Lower leg skin (tissue), 4 donors: ENCODE measurements around the gene INHBE. TPM values are rescaled to one million over a fixed set of nuclear protein-coding genes. Genes with fewer than 3 reads are reported as not detected.
"Not testable (repeated sequence)": the region's sequence is repeated elsewhere in the genome, so short reads cannot be mapped to it uniquely, and the experiment has no call there.

Experiments used
- DNase-seq, 2 donors: peaks; one replicate each; pipeline ENCODE4 v3.0.0-alpha.2; 2019; ENCODE audit warnings: low spot score in 2 of 2
- H3K4me3 ChIP-seq: fragments of 200-600 bp; sonication (generic); 2 replicates; pipeline ENCODE4 v1.5.1; 2017; ENCODE audit warnings: mild to moderate bottlenecking, low read depth; ENCODE audit not compliant: poor library complexity, severe bottlenecking
- POLR2A ChIP-seq, 2 donors: fragments of 450-650 bp; IDR thresholded peaks; one replicate each; pipeline ENCODE4 v1.6.1; 2016 to 2017; ENCODE audit warnings: antibody characterized with exemption in 2 of 2, mild to moderate bottlenecking in 1 of 2, moderate library complexity in 1 of 2
- WGBS, 2 donors: methylation state at CpG; one replicate each; pipeline ENCODE4 v1.1.5; 2018; 5-methylcytosine and 5-hydroxymethylcytosine counted together
- intact Hi-C: fragments of 100-400 bp; cut with DNase I; formaldehyde crosslinking; loops from one replicate; pipeline ENCODE4 v1.15.0; 2023; ENCODE audit warnings: low total_unique reads
- total RNA-seq, 4 donors: library from RNA; depleted of rRNA; stranded (reverse); fragments of >200 nt; gene quantifications; one replicate each; pipeline ENCODE4 v1.1.0, GENCODE V29; 2016
- TF ChIP-seq, protein P1 (sequence below), 3 donors: fragments of 450-650 bp; IDR thresholded peaks; one replicate each; pipeline ENCODE4 v1.5.1; 2016; ENCODE audit warnings: antibody characterized with exemption in 3 of 3, mild to moderate bottlenecking in 3 of 3, moderate library complexity in 2 of 3

Gene INHBE
- total RNA-seq, 4 donors from 2014 or later: not detected

- H3K4me3 ChIP-seq: no peak overlapping the region
- no peak for DNase-seq
- intact Hi-C loops: no loop called here
- TF ChIP-seq, protein P1, sequence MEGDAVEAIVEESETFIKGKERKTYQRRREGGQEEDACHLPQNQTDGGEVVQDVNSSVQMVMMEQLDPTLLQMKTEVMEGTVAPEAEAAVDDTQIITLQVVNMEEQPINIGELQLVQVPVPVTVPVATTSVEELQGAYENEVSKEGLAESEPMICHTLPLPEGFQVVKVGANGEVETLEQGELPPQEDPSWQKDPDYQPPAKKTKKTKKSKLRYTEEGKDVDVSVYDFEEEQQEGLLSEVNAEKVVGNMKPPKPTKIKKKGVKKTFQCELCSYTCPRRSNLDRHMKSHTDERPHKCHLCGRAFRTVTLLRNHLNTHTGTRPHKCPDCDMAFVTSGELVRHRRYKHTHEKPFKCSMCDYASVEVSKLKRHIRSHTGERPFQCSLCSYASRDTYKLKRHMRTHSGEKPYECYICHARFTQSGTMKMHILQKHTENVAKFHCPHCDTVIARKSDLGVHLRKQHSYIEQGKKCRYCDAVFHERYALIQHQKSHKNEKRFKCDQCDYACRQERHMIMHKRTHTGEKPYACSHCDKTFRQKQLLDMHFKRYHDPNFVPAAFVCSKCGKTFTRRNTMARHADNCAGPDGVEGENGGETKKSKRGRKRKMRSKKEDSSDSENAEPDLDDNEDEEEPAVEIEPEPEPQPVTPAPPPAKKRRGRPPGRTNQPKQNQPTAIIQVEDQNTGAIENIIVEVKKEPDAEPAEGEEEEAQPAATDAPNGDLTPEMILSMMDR (IDR thresholded peaks at IDR 0.05): no peak
- no peak for TF ChIP-seq POLR2A (IDR thresholded peaks at IDR 0.05)
- WGBS, 2 donors: 77 to 88% methylated on average over 1 of the region's 1 CpG
Observed at GRCh38 chr12:57438400-57438799, 16.7 kb upstream of the INHBE start.

DNA sequence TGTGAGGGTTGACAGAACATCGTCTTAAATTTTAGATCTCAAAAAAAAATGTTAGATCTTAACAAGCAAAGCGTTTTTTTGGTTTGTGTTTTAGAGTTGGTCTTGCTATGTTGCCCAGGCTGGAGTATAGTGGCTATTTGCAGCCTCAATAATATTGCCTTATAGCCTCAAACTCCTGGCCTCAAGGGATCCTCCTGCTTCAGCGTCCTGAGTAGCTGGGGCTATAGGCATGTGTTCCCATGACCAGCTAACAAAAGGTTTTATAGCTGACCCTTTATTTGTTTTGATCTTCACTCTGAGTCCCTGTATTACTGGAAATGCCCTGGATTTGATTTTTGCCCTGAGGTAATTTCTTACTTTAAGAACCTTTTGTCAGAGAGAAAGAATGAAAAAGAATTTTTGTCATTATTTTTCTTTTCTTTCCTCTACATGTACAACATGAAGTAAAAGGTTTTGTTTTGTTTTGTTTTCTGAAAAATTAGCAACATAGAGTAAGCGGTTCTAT is 15.3 kb upstream of the INHBE start:
- intact Hi-C loops: no loop called here
- 73 to 75% methylated on average over 4 of the region's 4 CpGs for WGBS, 2 donors
- no peak overlapping the region for H3K4me3 ChIP-seq
- DNase-seq: no peak
- TF ChIP-seq POLR2A (IDR thresholded peaks at IDR 0.05): no peak
- TF ChIP-seq, protein P1 (IDR thresholded peaks at IDR 0.05): no peak

GRCh38 chr12:57441393-57441792 is 13.7 kb upstream of the INHBE start:
- 88 to 89% methylated on average over 2 of the region's 2 CpGs for WGBS, 2 donors
- DNase-seq, intact Hi-C loops: not testable (repeated sequence)

GRCh38 chr12:57441846-57442427 is 13.2 kb upstream of the INHBE start:
- 43 to 91% methylated on average over 1 of the region's 1 CpG for WGBS, 2 donors
- DNase-seq: no peak
- TF ChIP-seq, protein P1 (IDR thresholded peaks at IDR 0.05): no peak
- TF ChIP-seq POLR2A (IDR thresholded peaks at IDR 0.05): no peak
- intact Hi-C loops: no loop called here
- no peak overlapping the region for H3K4me3 ChIP-seq

More at GRCh38 chr12:57441393-57441792, 13.7 kb upstream of the INHBE start:
- not testable (repeated sequence) for H3K4me3 ChIP-seq

GRCh38 chr12:57444337-57444736 is 10.8 kb upstream of the INHBE start:
- H3K4me3 ChIP-seq, DNase-seq, intact Hi-C loops: not testable (repeated sequence)
- WGBS, 2 donors: 80 to 81% methylated on average over 6 of the region's 6 CpGs

- TF ChIP-seq, protein P1 (IDR thresholded peaks at IDR 0.05): no peak
- TF ChIP-seq POLR2A (IDR thresholded peaks at IDR 0.05): no peak
- intact Hi-C loops: no loop called here
- no peak overlapping the region for H3K4me3 ChIP-seq
- DNase-seq: no peak
- WGBS, 2 donors: 60 to 65% methylated on average over 5 of the region's 5 CpGs
Observed at GRCh38 chr12:57444744-57445143, 10.4 kb upstream of the INHBE start.
